ENCODE results near the gene TMPO. TPM values are rescaled to one million over a fixed set of nuclear protein-coding genes. Genes with fewer than 3 reads are reported as not detected.

TMPO gene
- polyA plus RNA-seq, 1 donor (not counting 4 experiments of a cell fraction or from before 2014, with no cell fraction given) = 41.0 TPM

GRCh38 chr12:98466640-98467400 lies 48.6 kb upstream of the TMPO start:
- no peak for FAIRE-seq
- no peak for TF ChIP-seq CTCF (optimal IDR thresholded peaks at IDR 0.05 in 1 of 3, IDR thresholded peaks at IDR 0.05 in 1 of 3, conservative IDR thresholded peaks at IDR 0.05 in 1 of 3; ENCODE audit: extremely low read depth in 1 of 3, insufficient read depth in 2 of 3, low read length in 3 of 3)
- TF ChIP-seq EZH2 (IDR thresholded peaks at IDR 0.05; ENCODE audit: low read length) = no peak
- H3K4me2 ChIP-seq (ENCODE audit: control insufficient read depth, extremely low read depth, insufficient read depth, low read depth, low read length) = no peak overlapping the region
- H4K20me1 ChIP-seq (ENCODE audit: control insufficient read depth, extremely low read depth, insufficient read depth, low read length) = no peaks in the 10 kb centered on the region
- H3K27me3 ChIP-seq (ENCODE audit: control insufficient read depth, extremely low read depth, insufficient read depth, low read length) = no peaks in the 10 kb centered on the region
- no peak for DNase-seq (ENCODE audit: low read depth, low spot score)
- no peaks in the 10 kb centered on the region for H3K9me3 ChIP-seq (ENCODE audit: control insufficient read depth, low read depth, low read length)
- dilution Hi-C loops (cut with MboI; ENCODE audit: extremely low pct_ligation_motif_present, low sequenced_read_pairs) = no loop called here
- H3K4me1 ChIP-seq (ENCODE audit: control insufficient read depth, extremely low read depth, insufficient read depth, low read length) = no peaks in the 10 kb centered on the region
- no peaks in the 10 kb centered on the region for H3K36me3 ChIP-seq (ENCODE audit: control insufficient read depth in 2 of 2, extremely low read depth in 1 of 2, insufficient read depth in 2 of 2, low read length in 2 of 2)
- no peak overlapping the region for H3K9ac ChIP-seq (ENCODE audit: control insufficient read depth, extremely low read depth, insufficient read depth, low read length)
- no peak overlapping the region for H2AFZ ChIP-seq (ENCODE audit: control insufficient read depth, low read length)
- H3K9me1 ChIP-seq (ENCODE audit: control insufficient read depth, extremely low read depth, insufficient read depth, low read length) = no peaks in the 10 kb centered on the region
- H3K79me2 ChIP-seq (ENCODE audit: control insufficient read depth, insufficient read depth, low read length) = no peaks in the 10 kb centered on the region
- no peak overlapping the region for H3K27ac ChIP-seq (ENCODE audit: control insufficient read depth, insufficient read depth, low read length)
- no peak overlapping the region for H3K4me3 ChIP-seq (ENCODE audit: control insufficient read depth in 2 of 3, extremely low read depth in 1 of 3, insufficient read depth in 2 of 3, low read depth in 1 of 3, low read length in 3 of 3)

- Histone ChIP-seq H3K4me1 (ENCODE audit: control insufficient read depth, extremely low read depth, insufficient read depth, low read length) (no peaks in the 10 kb centered on the region), H2AFZ (ENCODE audit: control insufficient read depth, low read length) (no peak overlapping the region), H3K36me3 (ENCODE audit: control insufficient read depth in 2 of 2, extremely low read depth in 1 of 2, insufficient read depth in 2 of 2, low read length in 2 of 2) (no peaks in the 10 kb centered on the region), H3K9me3 (ENCODE audit: control insufficient read depth, low read depth, low read length) (no peaks in the 10 kb centered on the region), H3K27me3 (ENCODE audit: control insufficient read depth, extremely low read depth, insufficient read depth, low read length) (no peaks in the 10 kb centered on the region), H3K9ac (ENCODE audit: control insufficient read depth, extremely low read depth, insufficient read depth, low read length) (no peak overlapping the region), H3K4me2 (ENCODE audit: control insufficient read depth, extremely low read depth, insufficient read depth, low read depth, low read length) (no peak overlapping the region), H3K27ac (ENCODE audit: control insufficient read depth, insufficient read depth, low read length) (no peak overlapping the region), H3K4me3 (ENCODE audit: control insufficient read depth in 2 of 3, extremely low read depth in 1 of 3, insufficient read depth in 2 of 3, low read depth in 1 of 3, low read length in 3 of 3) (no peak overlapping the region), H3K79me2 (ENCODE audit: control insufficient read depth, insufficient read depth, low read length) (no peaks in the 10 kb centered on the region), H4K20me1 (ENCODE audit: control insufficient read depth, extremely low read depth, insufficient read depth, low read length) (no peaks in the 10 kb centered on the region), H3K9me1 (ENCODE audit: control insufficient read depth, extremely low read depth, insufficient read depth, low read length) (no peaks in the 10 kb centered on the region)
- TF ChIP-seq CTCF (optimal IDR thresholded peaks at IDR 0.05 in 1 of 3, IDR thresholded peaks at IDR 0.05 in 1 of 3, conservative IDR thresholded peaks at IDR 0.05 in 1 of 3; ENCODE audit: extremely low read depth in 1 of 3, insufficient read depth in 2 of 3, low read length in 3 of 3) = no peak
- TF ChIP-seq EZH2 (IDR thresholded peaks at IDR 0.05; ENCODE audit: low read length) = no peak
- FAIRE-seq = no peak
- dilution Hi-C loops (cut with MboI; ENCODE audit: extremely low pct_ligation_motif_present, low sequenced_read_pairs) = no loop called here
- no peak for DNase-seq (ENCODE audit: low read depth, low spot score)
Measured at GRCh38 chr12:98469109-98469508, 46.3 kb upstream of the TMPO start.

Data from keratinocyte (primary cell).